Activated naive CD4-positive, alpha-beta T cell treated with anti-CD3 and anti-CD28 coated beads, Interleukin-2, amount 10 ng/mL, durations not matched to agents 7 days and 5 days (primary cell): ENCODE data around the gene RYR3.

Experiments
- CTCF ChIA-PET: fragments of 350-600 bp; sonication (Branson Sonifier 250); formaldehyde crosslinking; loops from one replicate; lab custom pipeline; 2021; ENCODE audit warnings: antibody characterized with exemption; lab: Charles Lee
- DNase-seq: peaks from one replicate; pipeline ENCODE4 v3.0.0-alpha.2; 2020
- H3K27ac Mint-ChIP-seq: one replicate; pipeline ENCODE4 v1.8.0; 2021; ENCODE audit warnings: mild to moderate bottlenecking, moderate library complexity, mixed read lengths
- H3K27me3 Mint-ChIP-seq: one replicate; pipeline ENCODE4 v1.8.0; 2021; ENCODE audit warnings: mild to moderate bottlenecking, mixed read lengths
- H3K36me3 Mint-ChIP-seq: one replicate; pipeline ENCODE4 v1.8.0; 2021; ENCODE audit warnings: mixed read lengths
- H3K4me1 Mint-ChIP-seq: one replicate; pipeline ENCODE4 v1.8.0; 2021; ENCODE audit warnings: mixed read lengths
- H3K4me3 Mint-ChIP-seq: one replicate; pipeline ENCODE4 v1.8.0; 2021; ENCODE audit warnings: mild to moderate bottlenecking, moderate library complexity, mixed read lengths
- H3K9me3 Mint-ChIP-seq: one replicate; pipeline ENCODE4 v1.8.0; 2021; ENCODE audit warnings: mixed read lengths

Gene RYR3

DNA sequence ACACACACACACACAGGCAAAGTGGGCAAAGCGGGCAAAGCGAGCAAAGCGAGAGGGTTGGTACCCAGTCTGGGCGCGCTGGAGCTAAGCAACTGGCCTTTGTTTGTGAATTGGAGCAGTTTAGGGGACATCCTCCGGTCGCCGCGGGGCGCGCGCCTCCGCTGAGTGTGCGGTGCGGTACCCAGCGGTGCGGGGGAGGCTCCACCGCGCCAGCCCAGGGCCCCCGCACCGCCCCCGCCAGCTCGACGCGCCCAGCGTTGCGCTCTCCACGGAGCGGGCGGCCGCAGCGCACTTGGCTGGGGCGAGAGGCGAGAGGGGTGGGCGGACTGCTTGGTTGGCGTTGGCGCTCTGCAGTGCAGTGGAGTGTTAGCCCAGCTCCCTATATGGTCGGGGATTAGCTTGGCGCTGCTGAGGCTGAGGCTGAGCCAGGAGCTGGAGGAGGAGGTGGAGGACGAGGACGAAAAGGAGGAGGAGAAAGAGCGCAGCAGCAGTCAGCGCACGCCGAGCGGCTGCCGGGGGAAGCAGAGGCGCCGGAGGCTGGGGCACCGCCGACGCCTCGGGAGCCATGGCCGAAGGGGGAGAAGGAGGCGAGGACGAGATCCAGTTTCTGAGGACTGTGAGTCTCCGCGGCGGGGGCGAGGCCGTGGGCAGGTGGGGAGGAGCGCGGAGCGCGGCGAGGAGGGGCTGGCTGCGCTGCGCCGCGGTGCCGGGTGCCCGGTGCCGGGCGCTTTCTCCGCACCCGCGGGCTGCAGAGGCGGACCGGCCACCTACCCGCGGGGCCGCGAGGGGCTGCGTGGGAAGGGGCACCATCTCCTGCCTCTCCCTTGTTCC lies at the start of gene RYR3:
RYR3 (plus strand) TSS at position 487 of the 831 bp plus-strand sequence; CDS start at position 566, 79 bp downstream.
- no peak within 1 kb of the TSS for H3K27ac Mint-ChIP-seq
- no peaks in the 10 kb centered on the region for H3K4me1 Mint-ChIP-seq
- CTCF ChIA-PET: interaction anchor here (0.6 to 1.8 kb wide), 2 partner anchors 18 to 300 kb away, joined by 3 to 4 read pairs; no protein-coding TSS in a partner anchor
- no peak for DNase-seq
- H3K4me3 Mint-ChIP-seq: no peak within 1 kb of the TSS
- no peaks in the 10 kb centered on the region for H3K9me3 Mint-ChIP-seq
- H3K27me3 Mint-ChIP-seq: peaks cover 48% of the 10 kb centered on the region
- H3K36me3 Mint-ChIP-seq: no peaks in the 10 kb centered on the region

DNA sequence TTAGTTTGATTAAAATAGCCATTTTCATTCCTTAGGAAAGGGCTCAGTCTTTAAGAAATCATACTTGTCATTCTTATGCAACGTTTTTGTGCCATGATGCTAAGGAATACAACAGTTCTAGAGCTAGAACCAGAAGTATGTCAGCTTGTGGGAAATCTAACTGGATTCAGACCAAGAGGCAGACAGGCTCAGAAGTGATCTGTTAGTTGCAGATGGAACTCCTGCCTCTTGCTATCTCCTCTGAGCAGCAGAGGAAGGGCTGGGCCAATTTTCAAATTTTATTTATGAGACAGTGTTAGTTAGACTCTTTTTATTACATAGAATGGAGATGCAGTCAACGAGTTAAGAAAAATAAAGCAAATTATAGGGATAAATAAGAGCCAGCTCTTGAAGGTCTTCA lies 48.5 kb upstream of the RYR3 start:
- Mint-ChIP-seq H3K4me3 (no peak overlapping the region), H3K4me1 (no peaks in the 10 kb centered on the region), H3K9me3 (no peaks in the 10 kb centered on the region), H3K36me3 (no peaks in the 10 kb centered on the region), H3K27ac (no peak overlapping the region), H3K27me3 (peaks cover 4% of the 10 kb centered on the region)
- DNase-seq: no peak
- CTCF ChIA-PET: no interaction called here

DNA sequence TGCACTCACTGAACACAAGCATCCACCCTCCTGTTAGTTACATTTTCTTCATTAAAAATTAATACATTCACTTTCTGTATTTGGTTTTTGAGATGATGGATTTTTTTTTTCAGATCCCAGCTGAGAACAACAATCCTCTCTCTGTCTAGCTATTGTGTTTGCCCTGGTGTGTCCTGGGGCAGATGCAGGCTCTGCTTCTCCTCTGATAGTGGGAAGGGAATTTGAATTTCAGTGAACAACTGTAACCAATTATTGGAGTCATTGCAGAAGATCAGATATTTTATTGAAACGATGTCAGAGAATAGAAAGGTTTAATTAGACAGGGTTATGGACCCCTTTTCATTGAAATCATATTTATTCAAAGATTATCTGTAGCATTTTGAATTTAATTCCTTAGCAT lies 33.1 kb upstream of the RYR3 start:
- H3K27ac Mint-ChIP-seq: no peak overlapping the region
- no peaks in the 10 kb centered on the region for H3K9me3 Mint-ChIP-seq
- no peaks in the 10 kb centered on the region for H3K36me3 Mint-ChIP-seq
- CTCF ChIA-PET: interaction anchor here (0.6 kb wide), 2 partner anchors 38 to 254 kb away, joined by 3 read pairs; no protein-coding TSS in a partner anchor
- no peak overlapping the region for H3K4me3 Mint-ChIP-seq
- H3K4me1 Mint-ChIP-seq: no peaks in the 10 kb centered on the region
- no peak for DNase-seq
- H3K27me3 Mint-ChIP-seq: peaks cover 8% of the 10 kb centered on the region

DNA sequence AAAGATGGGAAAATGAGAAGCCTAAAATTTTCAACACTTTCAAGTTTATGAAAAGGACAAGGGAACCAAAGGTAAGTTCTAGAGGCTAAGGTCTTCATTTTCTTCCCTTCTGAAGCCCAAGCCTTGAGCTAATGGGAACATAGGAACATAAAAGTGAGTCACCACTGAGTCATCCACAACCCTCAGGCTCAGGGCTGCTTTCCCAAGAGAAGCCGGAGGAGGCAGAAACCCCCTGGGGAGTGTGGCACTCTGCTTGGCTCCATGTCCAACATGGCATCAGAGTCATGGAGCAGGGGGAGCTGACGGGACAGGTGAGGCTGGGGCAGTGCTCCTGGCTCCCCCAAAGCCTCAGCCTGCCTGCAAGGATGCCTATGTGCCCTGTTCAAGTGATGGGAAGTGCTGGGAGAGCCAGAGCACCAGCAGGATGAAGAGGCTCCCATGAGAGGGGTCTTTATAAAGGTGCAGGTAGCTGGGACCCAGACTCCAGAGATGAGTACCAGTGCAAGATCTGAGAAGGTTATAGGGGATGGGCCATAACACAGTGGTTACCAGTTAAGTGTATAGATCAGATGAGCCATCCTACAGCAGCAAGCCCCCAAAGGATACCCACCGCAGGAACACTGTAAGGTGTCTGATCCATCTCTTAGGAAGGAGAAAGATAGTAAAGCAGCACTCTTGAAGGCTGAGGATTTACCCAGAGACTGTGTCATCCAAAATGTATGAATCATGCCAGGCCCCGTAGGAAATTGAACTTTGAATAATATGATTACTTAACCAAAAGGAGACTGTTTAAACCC lies 31.8 kb upstream of the RYR3 start:
- no peaks in the 10 kb centered on the region for H3K9me3 Mint-ChIP-seq
- H3K27me3 Mint-ChIP-seq: peaks cover 3% of the 10 kb centered on the region
- no peak overlapping the region for H3K27ac Mint-ChIP-seq
- no peak for DNase-seq
- no peaks in the 10 kb centered on the region for H3K4me1 Mint-ChIP-seq
- CTCF ChIA-PET: no interaction called here
- H3K36me3 Mint-ChIP-seq: no peaks in the 10 kb centered on the region
- H3K4me3 Mint-ChIP-seq: no peak overlapping the region

DNA sequence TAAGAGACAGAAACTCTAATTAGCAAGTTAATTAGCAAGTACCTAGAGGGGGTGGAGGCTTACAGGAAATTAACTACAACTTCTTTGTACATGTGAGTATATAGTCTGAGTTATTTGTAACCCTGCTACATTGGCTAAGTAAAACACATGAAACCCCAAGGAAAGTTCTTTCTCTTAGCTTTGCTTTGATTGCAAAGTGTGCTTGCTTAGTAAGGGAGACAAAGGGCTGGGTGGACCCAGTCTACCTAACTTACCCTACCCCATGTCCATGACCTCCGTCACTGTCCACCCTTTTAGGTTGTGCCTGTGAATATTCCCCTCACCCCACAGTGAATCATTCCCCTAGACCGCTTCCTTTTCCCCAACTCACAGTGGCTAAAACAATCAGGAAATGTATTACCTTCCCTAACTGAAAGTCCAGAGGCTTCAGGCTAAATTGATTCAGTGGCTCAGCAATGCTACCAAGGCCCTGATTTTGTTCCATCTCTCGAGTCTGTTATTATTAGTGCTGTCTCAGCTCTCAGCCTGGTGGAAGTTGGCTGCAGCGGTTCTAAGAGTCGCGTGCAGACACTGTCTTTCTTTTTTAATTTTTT lies 31.1 kb upstream of the RYR3 start:
- H3K36me3 Mint-ChIP-seq: no peaks in the 10 kb centered on the region
- H3K4me1 Mint-ChIP-seq: no peaks in the 10 kb centered on the region
- no peak overlapping the region for H3K4me3 Mint-ChIP-seq
- H3K9me3 Mint-ChIP-seq: no peaks in the 10 kb centered on the region
- CTCF ChIA-PET: no interaction called here
- H3K27me3 Mint-ChIP-seq: peaks cover 3% of the 10 kb centered on the region
- H3K27ac Mint-ChIP-seq: no peak overlapping the region
- DNase-seq: no peak

DNA sequence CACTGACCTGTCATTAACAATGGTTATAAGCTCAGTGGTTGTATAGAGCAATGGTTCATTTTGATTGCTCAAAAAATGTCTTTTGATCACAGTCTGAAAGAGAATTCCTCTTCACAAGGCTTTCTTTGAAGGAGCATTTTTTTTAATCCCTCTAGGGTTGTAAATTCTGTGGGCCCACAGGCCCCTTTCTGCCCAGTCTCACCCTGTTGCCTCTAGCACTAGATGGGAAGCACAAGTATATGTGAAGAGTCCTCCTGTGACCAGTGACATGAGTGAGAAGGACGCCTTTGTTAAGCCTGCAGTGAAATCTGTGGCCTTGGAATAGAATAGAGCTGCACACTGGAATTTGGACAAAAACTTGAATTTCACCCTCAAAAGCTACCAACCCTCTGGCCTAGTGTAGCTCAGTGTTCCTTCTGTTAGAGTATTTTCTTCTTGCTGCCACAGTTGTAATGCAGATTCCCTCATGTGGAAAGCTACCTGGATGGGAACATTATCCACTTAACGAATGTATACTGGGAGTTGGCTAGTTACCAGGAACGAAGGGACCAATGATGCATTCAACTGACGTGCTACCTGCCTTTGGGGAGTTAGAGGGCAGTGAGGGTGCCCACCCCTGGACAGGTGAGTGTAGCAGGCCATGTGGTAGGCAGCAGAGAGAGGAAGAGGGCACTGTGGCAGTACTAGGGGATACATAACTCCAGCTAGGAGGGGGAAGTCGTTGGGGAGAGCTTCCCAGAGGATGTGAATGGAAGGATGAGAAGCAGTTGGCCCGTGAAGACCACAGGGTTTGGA lies 28.3 kb upstream of the RYR3 start:
- Mint-ChIP-seq H3K9me3 (no peaks in the 10 kb centered on the region), H3K27me3 (peaks cover 3% of the 10 kb centered on the region), H3K27ac (no peak overlapping the region), H3K4me1 (no peaks in the 10 kb centered on the region), H3K4me3 (no peak overlapping the region), H3K36me3 (no peaks in the 10 kb centered on the region)
- DNase-seq: no peak
- CTCF ChIA-PET: no interaction called here

DNA sequence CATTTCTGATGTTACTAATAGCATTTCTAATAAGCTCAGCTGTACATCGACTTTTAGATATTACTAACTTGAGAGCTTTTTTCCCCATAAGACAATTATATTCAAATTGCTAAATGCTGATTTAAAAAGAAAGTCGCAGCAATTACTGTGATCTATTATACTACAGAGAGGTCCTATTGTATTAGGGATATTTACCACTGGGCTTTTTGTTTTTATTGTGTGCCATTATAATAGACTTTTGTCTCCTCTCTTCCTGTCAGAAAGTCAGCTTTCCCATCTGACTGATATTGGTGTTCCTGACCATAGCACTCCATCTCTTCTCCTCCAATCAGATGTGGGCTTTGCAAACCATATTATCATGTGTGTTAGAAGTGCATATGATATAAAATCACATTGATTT lies 27.2 kb upstream of the RYR3 start:
- Mint-ChIP-seq H3K4me1 (no peaks in the 10 kb centered on the region), H3K4me3 (no peak overlapping the region)

DNA sequence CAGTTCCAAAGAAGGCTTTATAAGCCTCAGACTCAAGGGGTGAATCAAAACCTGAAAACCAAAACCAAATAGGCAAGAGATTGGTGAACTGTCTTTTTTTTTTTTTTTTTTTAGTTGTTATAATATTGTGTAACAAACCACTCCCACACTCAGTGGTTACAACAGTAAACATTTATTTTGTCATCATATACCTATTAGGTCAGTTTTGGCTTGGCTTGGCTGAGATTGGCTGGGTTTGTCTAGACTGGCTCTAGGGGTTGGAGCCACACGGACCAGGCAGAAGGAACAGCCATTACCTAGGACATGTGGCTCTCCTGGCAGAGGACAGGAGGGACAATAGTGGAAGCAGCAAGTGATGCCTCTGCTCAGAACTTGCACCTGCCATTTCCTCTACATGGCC lies 26.4 kb upstream of the RYR3 start:
- Mint-ChIP-seq H3K4me3 (no peak overlapping the region), H3K36me3 (no peaks in the 10 kb centered on the region), H3K27ac (no peak overlapping the region), H3K4me1 (no peaks in the 10 kb centered on the region), H3K27me3 (no peaks in the 10 kb centered on the region), H3K9me3 (no peaks in the 10 kb centered on the region)
- no peak for DNase-seq
- CTCF ChIA-PET: interaction anchor here (1.4 kb wide), 1 partner anchor 10 kb away, joined by 3 read pairs; no protein-coding TSS in a partner anchor

More for the DNA sequence above, 27.2 kb upstream of the RYR3 start:
- CTCF ChIA-PET: interaction anchor here (1.4 kb wide), 1 partner anchor 10 kb away, joined by 3 read pairs; no protein-coding TSS in a partner anchor
- Mint-ChIP-seq H3K9me3 (no peaks in the 10 kb centered on the region), H3K36me3 (no peaks in the 10 kb centered on the region), H3K27ac (no peak overlapping the region), H3K27me3 (peaks cover 3% of the 10 kb centered on the region)
- no peak for DNase-seq

DNA sequence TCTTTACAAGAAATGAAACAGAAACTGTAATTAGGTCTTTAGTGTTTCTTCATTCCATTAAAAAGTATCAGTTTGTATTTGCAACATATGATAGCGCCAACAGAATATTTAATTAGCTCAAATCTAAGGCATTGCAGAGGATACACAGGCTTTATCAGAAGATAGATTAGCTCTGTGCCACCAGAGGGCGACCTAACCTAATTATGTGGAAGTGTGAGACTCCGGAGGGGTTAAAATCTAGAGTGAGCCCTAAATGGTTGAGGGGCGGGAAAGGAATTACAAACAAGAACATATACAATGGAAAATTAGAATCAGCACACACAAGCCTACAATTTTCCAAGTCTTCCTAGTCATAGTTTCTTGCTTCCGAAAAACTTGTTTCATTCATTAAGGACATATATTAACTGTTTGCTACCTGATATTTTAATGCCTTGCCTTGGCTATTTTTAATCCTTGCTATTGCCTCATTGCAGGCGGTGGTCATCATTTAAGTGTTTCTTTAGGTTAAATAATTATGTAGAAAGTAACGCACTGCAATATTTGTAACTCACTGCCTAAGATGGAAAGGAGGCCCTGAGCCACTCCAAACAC lies 18.0 kb upstream of the RYR3 start:
- peak; percentile 61 for DNase-seq
- Mint-ChIP-seq H3K4me1 (no peaks in the 10 kb centered on the region), H3K27ac (no peak overlapping the region), H3K9me3 (no peaks in the 10 kb centered on the region), H3K4me3 (no peak overlapping the region), H3K36me3 (no peaks in the 10 kb centered on the region), H3K27me3 (no peaks in the 10 kb centered on the region)
- CTCF ChIA-PET: interaction anchor here (0.6 to 3.8 kb wide), 15 partner anchors 17 to 446 kb away, joined by 3 to 46 read pairs (median 3); partner anchors contain the start of gene RYR3

DNA sequence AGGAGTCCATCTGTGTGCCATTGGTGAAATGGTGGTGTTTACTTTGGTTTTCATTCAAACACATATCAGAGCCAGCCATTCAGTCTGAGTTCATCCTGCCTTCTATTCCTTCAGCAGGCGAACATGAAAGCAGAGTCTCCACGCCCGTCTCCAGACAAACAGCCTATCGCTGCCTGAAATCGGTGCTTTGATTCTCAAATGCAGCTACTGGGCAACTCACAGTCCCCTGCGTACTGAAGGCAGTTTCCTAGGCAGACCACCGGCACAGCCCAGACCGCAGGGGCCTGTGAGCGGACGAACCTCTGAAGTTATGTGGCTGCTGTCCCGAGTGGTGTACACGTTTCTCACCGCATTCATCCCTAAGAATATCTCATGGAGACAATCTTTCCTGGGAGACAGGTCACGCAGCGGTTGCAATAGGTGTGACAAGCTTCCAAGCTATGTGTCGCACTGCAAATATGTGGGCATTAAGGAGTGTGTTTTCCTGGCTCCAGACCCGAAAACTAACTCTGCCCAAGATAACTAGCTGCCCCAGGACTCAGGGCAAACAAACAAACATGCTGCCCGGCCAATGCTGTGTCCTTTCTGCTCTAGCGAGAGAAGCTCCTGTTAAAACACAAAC lies 16.9 kb upstream of the RYR3 start:
- Mint-ChIP-seq H3K9me3 (no peaks in the 10 kb centered on the region), H3K27ac (no peak overlapping the region), H3K27me3 (no peaks in the 10 kb centered on the region), H3K4me1 (no peaks in the 10 kb centered on the region), H3K36me3 (no peaks in the 10 kb centered on the region), H3K4me3 (no peak overlapping the region)
- DNase-seq: no peak
- CTCF ChIA-PET: interaction anchor here (0.6 to 3.8 kb wide), 6 partner anchors 10 to 407 kb away, joined by 3 to 46 read pairs (median 3); no protein-coding TSS in a partner anchor

DNA sequence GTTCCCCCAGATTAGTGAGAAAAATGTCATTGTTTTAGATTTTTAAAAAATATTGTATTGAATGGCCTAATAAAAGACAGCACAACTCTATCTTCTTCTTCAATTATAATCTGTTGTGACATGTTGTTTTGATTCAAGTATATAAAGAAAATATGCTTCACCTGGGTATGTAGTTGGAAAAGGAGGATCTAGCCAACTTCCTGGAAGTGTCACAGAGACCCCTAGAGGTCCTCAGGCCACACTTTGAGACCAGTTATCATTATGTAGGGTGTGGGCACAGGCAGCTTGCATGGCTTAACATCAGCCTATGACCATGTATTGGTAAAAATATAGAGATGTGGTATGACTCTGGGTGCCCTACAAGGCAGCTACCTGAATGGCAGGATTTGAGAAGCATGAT lies 14.7 kb upstream of the RYR3 start:
- DNase-seq: no peak
- Mint-ChIP-seq H3K9me3 (no peaks in the 10 kb centered on the region), H3K36me3 (no peaks in the 10 kb centered on the region), H3K4me3 (no peak overlapping the region), H3K27me3 (no peaks in the 10 kb centered on the region), H3K4me1 (no peaks in the 10 kb centered on the region), H3K27ac (no peak overlapping the region)
- CTCF ChIA-PET: no interaction called here

DNA sequence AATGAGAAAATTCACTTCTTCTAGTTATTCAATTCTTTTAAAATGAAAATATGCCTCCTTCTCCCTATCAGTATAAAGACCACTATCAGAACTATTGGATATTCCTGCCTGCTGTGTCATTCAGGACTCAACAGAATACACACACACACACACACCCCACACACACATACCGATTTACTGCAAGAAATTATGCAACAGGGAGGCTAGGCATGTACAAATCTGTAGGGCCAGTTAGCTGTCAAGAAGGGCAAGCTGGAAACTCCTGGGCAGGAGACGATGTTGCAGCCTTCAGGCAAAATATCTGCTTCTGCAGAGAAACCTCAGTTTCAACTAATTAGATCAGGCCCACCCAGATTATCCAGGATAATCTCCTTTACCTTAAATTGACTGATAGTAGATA lies 13.9 kb upstream of the RYR3 start:
- no peak overlapping the region for H3K27ac Mint-ChIP-seq
- H3K4me3 Mint-ChIP-seq: no peak overlapping the region
- H3K4me1 Mint-ChIP-seq: no peaks in the 10 kb centered on the region
- DNase-seq: no peak
- H3K9me3 Mint-ChIP-seq: no peaks in the 10 kb centered on the region
- CTCF ChIA-PET: interaction anchor here (1.2 kb wide), 1 partner anchor 404 kb away, joined by 3 read pairs; no protein-coding TSS in a partner anchor
- no peaks in the 10 kb centered on the region for H3K27me3 Mint-ChIP-seq
- H3K36me3 Mint-ChIP-seq: no peaks in the 10 kb centered on the region

DNA sequence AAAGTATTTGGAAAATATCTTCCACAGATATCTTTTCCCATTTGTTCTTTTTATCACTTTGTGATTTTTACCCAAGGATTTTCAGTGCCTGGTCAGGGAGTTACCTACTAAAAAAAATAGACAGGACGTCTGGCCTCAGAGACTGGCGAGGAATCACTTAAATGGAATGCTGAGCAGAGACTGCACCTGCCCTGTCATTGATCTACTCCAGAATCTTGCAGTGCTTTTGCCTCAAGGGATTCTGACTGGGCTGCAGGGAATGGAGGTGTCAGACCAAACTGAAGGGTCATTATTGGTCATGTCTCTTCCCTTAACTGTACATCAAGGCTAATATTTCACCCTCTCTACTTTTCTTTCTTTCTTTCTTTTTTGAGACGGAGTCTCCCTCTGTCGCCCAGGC lies 12.1 kb upstream of the RYR3 start:
- no peaks in the 10 kb centered on the region for H3K27me3 Mint-ChIP-seq

More for the DNA sequence above, 12.1 kb upstream of the RYR3 start:
- no peak for DNase-seq
- no peak overlapping the region for H3K27ac Mint-ChIP-seq
- CTCF ChIA-PET: interaction anchor here (0.7 kb wide), 1 partner anchor 402 kb away, joined by 3 read pairs; no protein-coding TSS in a partner anchor
- H3K4me3 Mint-ChIP-seq: no peak overlapping the region
- no peaks in the 10 kb centered on the region for H3K9me3 Mint-ChIP-seq
- H3K4me1 Mint-ChIP-seq: no peaks in the 10 kb centered on the region
- no peaks in the 10 kb centered on the region for H3K36me3 Mint-ChIP-seq
